Measurements from ENCODE around the gene GUCY2D. TPM values are rescaled to one million over a fixed set of nuclear protein-coding genes. Genes with fewer than 3 reads are reported as not detected.
"Not testable (repeated sequence)": the region's sequence is repeated elsewhere in the genome, so short reads cannot be mapped to it uniquely, and the experiment has no call there.

GUCY2D gene
- polyA plus RNA-seq, 3 donors from 2014 or later, result not detected

DNA sequence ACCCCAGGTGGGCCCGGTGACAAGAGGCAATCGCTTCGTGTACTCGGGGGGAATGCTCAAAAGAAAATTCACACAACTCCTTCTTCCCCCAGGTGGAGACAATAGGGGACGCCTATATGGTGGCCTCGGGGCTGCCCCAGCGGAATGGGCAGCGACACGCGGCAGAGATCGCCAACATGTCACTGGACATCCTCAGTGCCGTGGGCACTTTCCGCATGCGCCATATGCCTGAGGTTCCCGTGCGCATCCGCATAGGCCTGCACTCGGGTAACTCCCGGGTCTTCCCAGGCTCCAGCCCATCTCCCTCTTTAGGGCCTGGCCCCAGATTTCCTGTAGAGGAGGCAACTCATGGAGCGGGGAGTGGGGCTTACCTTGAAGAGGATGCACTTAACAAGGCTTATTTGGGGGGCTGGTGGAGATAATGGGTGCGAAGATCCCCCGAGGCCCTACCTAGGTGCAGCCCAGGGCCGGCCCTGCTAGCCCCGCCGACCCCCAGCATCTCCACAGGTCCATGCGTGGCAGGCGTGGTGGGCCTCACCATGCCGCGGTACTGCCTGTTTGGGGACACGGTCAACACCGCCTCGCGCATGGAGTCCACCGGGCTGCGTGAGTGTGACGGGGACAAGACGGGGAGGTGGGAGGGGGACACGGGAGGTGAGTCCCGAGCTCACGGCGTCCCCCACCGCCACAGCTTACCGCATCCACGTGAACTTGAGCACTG lies 13.0 kb downstream of the GUCY2D start:
- peak overlapping the region in 4 of 5 donors; percentile 13 to 49 (median 16) for H3K4me3 Mint-ChIP-seq
- H3K4me1 Mint-ChIP-seq, result peaks cover 8 to 10% of the 10 kb centered on the region in 2 donors

GRCh38 chr17:8015957-8016631 lies 13.7 kb downstream of the GUCY2D start:
- no peak for DNase-seq

More for the DNA sequence above, 13.0 kb downstream of the GUCY2D start:
- no peaks in the 10 kb centered on the region for H3K9me3 Mint-ChIP-seq
- H3K36me3 Mint-ChIP-seq, result no peaks in the 10 kb centered on the region
- peaks cover 4 to 21% (median 9%) of the 10 kb centered on the region in 3 donors for H3K27me3 Mint-ChIP-seq (ENCODE audit: low read depth in 3 of 3)
- H3K27ac Mint-ChIP-seq, result no peak overlapping the region
- no peak for DNase-seq

DNA sequence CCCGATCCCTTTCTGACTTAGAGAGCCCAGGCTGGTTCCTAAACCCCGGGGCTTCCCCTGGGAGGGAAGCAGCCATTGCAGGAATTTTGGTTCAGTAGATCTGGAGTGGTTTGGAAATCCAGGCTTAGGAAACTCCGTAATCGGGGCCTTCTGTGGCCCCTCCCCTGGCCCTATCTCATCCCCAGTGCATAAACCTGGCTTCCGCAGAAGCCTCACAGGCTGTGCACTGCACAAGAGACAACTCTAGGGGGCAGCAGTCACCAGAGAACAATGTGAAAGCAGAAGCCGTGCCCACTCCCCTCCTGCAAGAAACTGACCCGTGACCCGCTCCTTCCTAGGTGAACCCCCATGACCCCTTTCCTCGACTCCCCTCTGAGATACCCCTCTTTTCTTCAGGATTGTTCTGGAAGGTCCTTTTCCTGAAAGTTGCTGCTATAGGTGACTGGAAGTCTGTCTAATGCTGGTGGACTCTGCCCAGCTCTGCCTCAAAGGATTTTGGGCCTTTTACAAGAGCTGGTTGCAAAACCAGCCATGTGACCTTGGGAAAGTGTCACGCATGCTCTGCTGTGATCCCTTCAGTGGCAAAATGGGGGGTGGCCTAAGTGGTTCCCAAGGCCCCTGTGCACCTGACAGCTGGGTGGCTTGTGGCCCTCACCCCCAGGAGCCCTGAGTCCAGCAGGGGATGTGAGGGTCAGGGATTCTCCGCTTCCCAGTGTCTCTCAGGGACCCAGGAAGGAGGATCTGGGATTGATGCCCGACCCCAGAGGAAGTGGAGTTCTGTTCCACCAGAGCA lies 14.4 kb downstream of the GUCY2D start:
- Mint-ChIP-seq H3K9me3 (no peaks in the 10 kb centered on the region), H3K4me3 (peak overlapping the region; percentile 61 to 75 (median 73)), H3K36me3 (no peaks in the 10 kb centered on the region), H3K4me1 (peaks cover 8 to 10% of the 10 kb centered on the region in 2 donors), H3K27me3 (ENCODE audit: low read depth in 3 of 3) (peaks cover 4 to 21% (median 9%) of the 10 kb centered on the region in 3 donors), H3K27ac (no peak overlapping the region)
- DNase-seq, result peak; percentile 33 to 41 (median 35)

More at GRCh38 chr17:8015957-8016631, 13.7 kb downstream of the GUCY2D start:
- Mint-ChIP-seq H3K27me3 (ENCODE audit: low read depth in 3 of 3) (peaks cover 4 to 21% (median 9%) of the 10 kb centered on the region in 3 donors), H3K36me3 (no peaks in the 10 kb centered on the region), H3K4me3 (peak overlapping the region; percentile 61 to 75 (median 73)), H3K27ac (no peak overlapping the region), H3K9me3 (no peaks in the 10 kb centered on the region), H3K4me1 (peaks cover 8 to 10% of the 10 kb centered on the region in 2 donors)

- Mint-ChIP-seq H3K27me3 (ENCODE audit: low read depth in 3 of 3) (peaks cover 4 to 21% (median 9%) of the 10 kb centered on the region in 3 donors), H3K36me3 (no peaks in the 10 kb centered on the region), H3K4me1 (peaks cover 8 to 10% of the 10 kb centered on the region in 2 donors), H3K9me3 (no peaks in the 10 kb centered on the region), H3K27ac (no peak overlapping the region), H3K4me3 (no peak overlapping the region)
- no peak for DNase-seq
Observed at GRCh38 chr17:8018436-8018835, 16.0 kb downstream of the GUCY2D start.

- Mint-ChIP-seq H3K4me1 (peaks cover 8 to 10% of the 10 kb centered on the region in 2 donors), H3K27ac (peak overlapping the region in 1 of 6 donors; percentile 31), H3K4me3 (no peak overlapping the region), H3K9me3 (no peaks in the 10 kb centered on the region), H3K36me3 (no peaks in the 10 kb centered on the region), H3K27me3 (ENCODE audit: low read depth in 3 of 3) (peaks cover 2 to 19% (median 7%) of the 10 kb centered on the region in 3 donors)
- DNase-seq, result no peak
Observed at GRCh38 chr17:8019166-8019565, 16.8 kb downstream of the GUCY2D start.

DNA sequence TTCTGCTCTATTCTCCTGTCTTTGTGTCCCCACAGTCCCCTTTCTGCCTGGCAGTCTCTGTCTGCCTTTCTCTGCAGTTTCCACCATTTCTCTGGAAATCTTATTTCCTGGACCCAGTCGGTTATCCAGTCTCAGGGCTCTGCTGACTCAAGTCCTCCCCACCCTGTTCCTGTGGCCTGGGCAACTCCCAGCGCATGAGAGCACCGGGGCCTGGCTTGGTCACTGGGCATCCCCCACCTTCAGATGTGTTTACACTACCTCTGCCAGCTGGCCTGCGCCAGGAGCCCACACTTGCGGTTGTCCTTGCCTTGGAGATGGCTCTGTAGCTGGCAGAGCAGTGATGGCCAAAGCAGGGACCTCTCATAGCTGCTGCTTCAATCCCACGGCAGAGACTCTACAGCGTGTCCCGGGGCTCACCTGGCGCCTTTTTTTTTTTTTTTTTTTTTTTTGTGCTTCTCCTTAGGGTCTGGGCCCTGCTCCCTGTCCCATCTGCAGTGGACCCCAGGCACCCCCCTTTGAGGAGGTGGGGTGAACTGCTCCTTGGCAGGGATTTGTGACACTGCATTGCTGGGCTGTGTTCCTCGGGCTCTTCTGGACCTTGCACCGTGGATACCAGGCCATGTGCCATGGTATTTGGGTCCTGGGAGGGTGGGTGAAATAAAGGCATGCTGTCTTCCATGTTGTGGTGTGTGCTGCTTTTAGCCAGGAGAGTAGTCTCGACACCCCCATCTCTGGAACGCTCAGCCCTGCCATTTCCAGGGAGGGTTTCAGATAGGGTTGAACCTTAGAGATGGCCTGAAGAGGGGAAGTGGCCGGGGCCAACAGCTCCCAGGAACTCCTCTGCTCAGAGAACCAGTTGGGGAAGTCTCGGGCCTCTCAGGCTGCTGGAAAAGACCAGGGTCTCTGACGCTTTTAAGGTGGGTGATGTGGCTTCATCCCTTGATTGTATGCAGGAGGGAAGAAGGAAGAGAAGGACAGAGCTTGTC lies 17.5 kb downstream of the GUCY2D start:
- H3K27ac Mint-ChIP-seq, result no peak overlapping the region
- no peak overlapping the region for H3K4me3 Mint-ChIP-seq
- H3K9me3 Mint-ChIP-seq, result no peaks in the 10 kb centered on the region
- peaks cover 8% of the 10 kb centered on the region in 2 donors for H3K4me1 Mint-ChIP-seq
- no peak for DNase-seq
- no peaks in the 10 kb centered on the region for H3K36me3 Mint-ChIP-seq
- H3K27me3 Mint-ChIP-seq (ENCODE audit: low read depth in 3 of 3), result peaks cover 2 to 16% (median 6%) of the 10 kb centered on the region in 3 donors

DNA sequence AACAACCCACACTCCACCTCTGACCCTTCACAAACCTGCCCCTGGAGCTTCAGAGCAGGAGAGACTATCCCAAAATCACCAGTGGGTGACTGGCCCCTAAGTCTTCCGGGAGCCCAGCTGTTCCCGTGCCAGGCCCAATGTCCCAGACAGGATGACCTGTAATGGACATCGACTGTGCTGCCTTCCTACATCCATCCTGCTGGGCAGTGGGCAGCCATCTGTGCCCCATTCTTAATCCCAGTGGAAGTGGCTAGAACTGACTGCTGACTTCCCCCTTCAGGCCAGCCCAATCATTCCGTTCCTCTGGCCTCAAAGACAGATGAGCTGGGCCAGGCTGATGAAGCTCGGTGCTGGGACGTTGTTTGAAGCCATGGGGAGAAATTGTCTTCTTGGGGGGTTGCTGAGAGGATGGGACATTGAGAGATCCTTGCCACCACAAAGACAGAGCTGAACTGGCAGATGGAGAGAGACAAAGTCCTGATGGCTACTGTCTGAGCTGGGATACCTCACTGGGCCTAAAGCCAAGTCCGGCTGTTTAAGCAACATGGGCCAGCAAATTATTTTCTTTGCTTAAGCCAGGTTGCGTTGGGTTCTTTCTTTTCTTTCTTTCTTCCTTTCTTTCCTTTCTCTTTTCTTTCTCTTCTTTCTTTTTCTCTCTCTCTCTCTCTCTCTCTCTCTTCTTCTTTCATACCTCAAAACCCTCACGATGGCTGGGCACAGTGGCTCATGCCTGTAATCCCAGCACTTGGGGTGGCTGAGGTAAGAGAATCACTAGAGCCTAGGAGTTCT lies 18.6 kb downstream of the GUCY2D start:
- Mint-ChIP-seq H3K9me3 (no peaks in the 10 kb centered on the region), H3K4me1 (peaks cover 8% of the 10 kb centered on the region in 2 donors), H3K36me3 (no peaks in the 10 kb centered on the region), H3K27ac (peak overlapping the region in 2 of 6 donors; percentile 16 to 73), H3K4me3 (no peak overlapping the region), H3K27me3 (ENCODE audit: low read depth in 3 of 3) (peaks cover 5 to 13% (median 6%) of the 10 kb centered on the region in 3 donors)
- DNase-seq, result no peak

GRCh38 chr17:8021565-8022359 lies 19.3 kb downstream of the GUCY2D start:
- Mint-ChIP-seq H3K36me3 (no peaks in the 10 kb centered on the region), H3K27ac (no peak overlapping the region), H3K4me3 (no peak overlapping the region), H3K27me3 (ENCODE audit: low read depth in 3 of 3) (peaks cover 3 to 14% (median 6%) of the 10 kb centered on the region in 3 donors), H3K4me1 (peaks cover 2 to 4% of the 10 kb centered on the region in 2 donors), H3K9me3 (no peaks in the 10 kb centered on the region)
- DNase-seq, result no peak

- H3K27me3 Mint-ChIP-seq (ENCODE audit: low read depth in 3 of 3), result peaks cover 5 to 12% (median 6%) of the 10 kb centered on the region in 3 donors
- no peaks in the 10 kb centered on the region for H3K9me3 Mint-ChIP-seq
- H3K4me3 Mint-ChIP-seq, result no peak overlapping the region
- no peak overlapping the region for H3K27ac Mint-ChIP-seq
- no peaks in the 10 kb centered on the region for H3K36me3 Mint-ChIP-seq
- DNase-seq, result no peak
- H3K4me1 Mint-ChIP-seq, result no peaks in the 10 kb centered on the region
Observed at GRCh38 chr17:8022360-8023003, 20.1 kb downstream of the GUCY2D start.

GRCh38 chr17:8024161-8024560 lies 21.7 kb downstream of the GUCY2D start:
- not testable (repeated sequence) for H3K27ac Mint-ChIP-seq; H3K36me3 Mint-ChIP-seq; H3K4me1 Mint-ChIP-seq; DNase-seq; H3K4me3 Mint-ChIP-seq; H3K27me3 Mint-ChIP-seq (ENCODE audit: low read depth in 3 of 3); H3K9me3 Mint-ChIP-seq

DNA sequence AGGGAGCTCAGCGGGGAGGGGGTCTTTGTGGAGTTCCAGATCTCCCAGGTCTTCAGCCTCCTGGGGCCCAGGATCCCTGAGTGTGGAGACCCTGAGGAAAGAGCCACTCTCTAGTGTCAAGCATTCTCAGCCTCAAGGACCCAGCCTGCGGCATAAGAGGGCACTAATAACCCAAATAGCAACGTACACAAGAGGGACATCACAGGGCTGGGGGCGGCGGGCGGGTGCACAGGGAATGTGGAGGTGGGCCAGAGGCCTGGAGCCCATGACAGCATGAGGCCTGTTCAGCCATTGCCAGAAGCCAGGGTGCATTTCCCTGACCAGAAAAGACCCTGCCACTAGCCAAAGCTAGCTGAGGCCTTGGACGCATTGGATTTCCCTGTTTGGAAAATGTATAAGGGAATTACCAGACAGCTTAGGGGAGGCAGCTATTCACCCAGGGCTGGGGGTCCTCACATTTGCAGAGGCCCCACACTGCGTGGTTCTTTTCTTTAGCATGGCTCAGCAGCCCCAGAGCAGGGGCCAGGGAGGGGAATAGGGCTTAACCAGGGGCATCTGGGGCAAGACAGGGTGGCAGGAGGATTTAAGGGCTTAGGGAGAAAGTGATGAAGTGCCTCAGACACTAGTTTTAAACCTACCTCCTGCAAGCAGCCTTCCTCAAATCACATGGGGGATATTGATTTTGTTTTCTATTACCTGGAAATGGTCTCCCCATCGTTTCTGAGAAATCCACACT lies 22.9 kb downstream of the GUCY2D start:
- Mint-ChIP-seq H3K9me3 (no peaks in the 10 kb centered on the region), H3K4me1 (no peaks in the 10 kb centered on the region), H3K4me3 (no peak overlapping the region), H3K36me3 (no peaks in the 10 kb centered on the region), H3K27ac (no peak overlapping the region), H3K27me3 (ENCODE audit: low read depth in 3 of 3) (peaks cover 4 to 7% (median 5%) of the 10 kb centered on the region in 3 donors)
- DNase-seq, result no peak

Measured in immature natural killer cell (primary cell).